Transverse colon (tissue), 3 donors: Measurements from ENCODE around the gene SLC27A5.

Source experiments
- CTCF ChIP-seq, 5 experiments: fragments of 200-600 bp in 3 of 5; fragments of 450-650 bp in 2 of 5; sonication (generic) in 3 of 5; IDR thresholded peaks; 1 replicate in 2 of 5; 2 replicates in 3 of 5; pipeline ENCODE4 v1.5.1; 2016 to 2017; ENCODE audit warnings: antibody characterized with exemption in 5 of 5, inconsistent platforms in 3 of 5, mild to moderate bottlenecking in 2 of 5, moderate library complexity in 1 of 5
- POLR2A ChIP-seq: fragments of 450-650 bp; IDR thresholded peaks from one replicate; pipeline ENCODE4 v1.6.1; 2016; ENCODE audit warnings: antibody characterized with exemption, mild to moderate bottlenecking, moderate library complexity

GRCh38 chr19:58451358-58452101 is 60.3 kb downstream of the SLC27A5 start, which contains the start of gene ZNF324B:
- no peak for TF ChIP-seq CTCF (IDR thresholded peaks at IDR 0.05)
- peak; percentile 57 for TF ChIP-seq POLR2A
